HepG2 (cell line): ENCODE data around the gene FGF21. TPM values are rescaled to one million over a fixed set of nuclear protein-coding genes. Genes with fewer than 3 reads are reported as not detected.

Source experiments
- ATAC-seq: fragments of 200-7000 bp; cut with Tn5 transposase; 3 replicates; pipeline ENCODE4 v1.9.1; 2020; ENCODE audit warnings: mild to moderate bottlenecking, moderate library complexity
- BruUV-seq: library from RNA; stranded (reverse); fragments of 400-500 nt; replicated peaks from 2 replicates; lab custom pipeline; 2021; lab: Mats Ljungman, UMichigan
- CTCF ChIA-PET: fragments of 300-600 bp; formaldehyde crosslinking; extraction: SDS; loops from one replicate; lab custom pipeline; 2021; ENCODE audit warnings: low total read pairs, inconsistent platforms, low intra/inter-chr PET ratio; lab: Yijun Ruan, JAX
- POLR2A ChIA-PET: fragments of 350-600 bp; sonication (Branson Sonifier 250); formaldehyde crosslinking; loops from one replicate; lab custom pipeline; 2020; ENCODE audit warnings: antibody characterized with exemption, inconsistent platforms; lab: Yijun Ruan, JAX
- DNase-seq: peaks from one replicate; pipeline ENCODE4 v3.0.0-alpha.2; 2015; ENCODE audit warnings: low spot score
- FAIRE-seq: peaks from 3 replicates; lab custom pipeline; 2011; peaks lifted over from hg19 to GRCh38; lab: Jason Lieb, UNC
- H2AFZ ChIP-seq: one replicate; pipeline ENCODE4 v1.6.1; 2011; ENCODE audit warnings: low read length, inconsistent platforms
- H3K27ac ChIP-seq: fragments of 300-600 bp; 3 replicates; pipeline ENCODE4 v1.8.0; 2011; ENCODE audit warnings: mixed run types, mild to moderate bottlenecking, mixed read lengths, low read length, inconsistent platforms; ENCODE audit not compliant: insufficient read depth; ENCODE audit errors: extremely low read length
- H3K27me3 ChIP-seq, 2 experiments: fragments of 200-600 bp in 1 of 2; 2 replicates in 1 of 2; 3 replicates in 1 of 2; pipeline versions ENCODE4 v1.6.0 to v1.8.0; 2011; ENCODE audit warnings: low read length in 2 of 2, mild to moderate bottlenecking in 2 of 2, moderate library complexity in 2 of 2, inconsistent platforms in 1 of 2; ENCODE audit not compliant: insufficient read depth in 2 of 2, control insufficient read depth in 1 of 2
- H3K36me3 ChIP-seq, 2 experiments: fragments of 200-600 bp in 1 of 2; replicated peaks in 1 of 2; 2 replicates in 1 of 2; 3 replicates in 1 of 2; pipeline versions ENCODE4 v1.5.1 to v1.8.0; 2011; ENCODE audit warnings: low read length in 2 of 2, inconsistent platforms in 1 of 2; ENCODE audit not compliant: insufficient read depth in 2 of 2, control insufficient read depth in 1 of 2
- H3K4me1 ChIP-seq: 2 replicates; pipeline ENCODE4 v1.5.1; 2012; ENCODE audit warnings: low read length, inconsistent platforms; ENCODE audit not compliant: insufficient read depth
- H3K4me2 ChIP-seq: 2 replicates; pipeline ENCODE4 v1.6.0; 2011; ENCODE audit warnings: low read depth, low read length, inconsistent platforms
- H3K4me3 ChIP-seq, 3 experiments: fragments of 200-600 bp in 1 of 3; sonication (generic), shearing (Covaris generic) in 1 of 3; replicated peaks in 1 of 3; 2 replicates each; pipeline ENCODE4 v1.5.1; 2011 to 2016; ENCODE audit warnings: low read length in 3 of 3, inconsistent platforms in 2 of 3, low read depth in 2 of 3, mild to moderate bottlenecking in 2 of 3, control low read depth in 1 of 3, mixed read lengths in 1 of 3; ENCODE audit not compliant: insufficient read depth in 1 of 3
- H3K79me2 ChIP-seq: one replicate; pipeline ENCODE4 v1.6.1; 2011; ENCODE audit warnings: low read length, inconsistent platforms; ENCODE audit not compliant: insufficient read depth
- H3K9ac ChIP-seq: 2 replicates; pipeline ENCODE4 v1.6.0; 2011; ENCODE audit warnings: mild to moderate bottlenecking, low read depth, low read length, inconsistent platforms; ENCODE audit not compliant: insufficient read depth
- H3K9me3 ChIP-seq: 2 replicates; pipeline ENCODE4 v1.5.1; 2012; ENCODE audit warnings: mild to moderate bottlenecking, low read length
- H4K20me1 ChIP-seq: 2 replicates; pipeline ENCODE4 v1.6.0; 2011; ENCODE audit warnings: inconsistent platforms, mild to moderate bottlenecking, low read length, moderate library complexity; ENCODE audit not compliant: insufficient read depth
- EZH2 ChIP-seq: conservative IDR thresholded peaks from 2 replicates; pipeline ENCODE4 v1.6.1; 2012; ENCODE audit warnings: mild to moderate bottlenecking, low read depth, low read length, moderate library complexity
- FUBP1 ChIP-seq: sonication (generic); formaldehyde crosslinking; IDR thresholded peaks from 2 replicates; pipeline ENCODE4 v1.5.1; 2020; ENCODE audit warnings: missing genetic modification reagents, mild to moderate bottlenecking, borderline replicate concordance
- HMG20B ChIP-seq: conservative IDR thresholded peaks from 2 replicates; pipeline ENCODE4 v1.6.1; 2016; ENCODE audit warnings: missing genetic modification reagents, missing compliant biosample characterization
- KDM1A ChIP-seq: IDR thresholded peaks from 2 replicates; pipeline ENCODE4 v1.6.1; 2016; ENCODE audit warnings: missing compliant biosample characterization
- MTA3 ChIP-seq: sonication (generic); formaldehyde crosslinking; IDR thresholded peaks from 2 replicates; pipeline ENCODE4 v1.4.0; 2020; ENCODE audit warnings: missing genetic modification reagents
- POLR2A ChIP-seq, 2 experiments: IDR thresholded peaks; 2 replicates each; pipeline ENCODE4 v1.6.1; 2011; ENCODE audit warnings: low read depth in 2 of 2, low read length in 2 of 2, mild to moderate bottlenecking in 1 of 2, moderate library complexity in 1 of 2; ENCODE audit not compliant: insufficient read depth in 1 of 2
- SP4 ChIP-seq: sonication (generic); formaldehyde crosslinking; IDR thresholded peaks from 2 replicates; pipeline ENCODE4 v1.8.1; 2023; ENCODE audit warnings: mild to moderate bottlenecking, missing genetic modification reagents
- THAP11 ChIP-seq: IDR thresholded peaks from 2 replicates; pipeline ENCODE4 v1.6.1; 2016; ENCODE audit warnings: missing biosample characterization, missing genetic modification reagents
- ZBTB33 ChIP-seq: sonication (generic); formaldehyde crosslinking; IDR thresholded peaks from 2 replicates; pipeline ENCODE4 v1.4.0; 2020; ENCODE audit warnings: missing genetic modification reagents
- ZNF143 ChIP-seq: sonication (generic); formaldehyde crosslinking; IDR thresholded peaks from 2 replicates; pipeline ENCODE4 v1.4.0; 2020; ENCODE audit warnings: missing genetic modification reagents
- ZNF709 ChIP-seq: sonication (generic); formaldehyde crosslinking; IDR thresholded peaks from 2 replicates; pipeline ENCODE4 v1.5.0; 2020; ENCODE audit warnings: mild to moderate bottlenecking, missing genetic modification reagents
- WGBS: methylation state at CpG from one replicate; pipeline ENCODE4 v1.1.6; 2017; ENCODE audit warnings: low lambda C conversion rate; 5-methylcytosine and 5-hydroxymethylcytosine counted together
- in situ Hi-C: cut with HindIII; loops from 2 replicates; pipeline ENCODE4 v1.10.0; 2017; ENCODE audit warnings: low pct_unique_long_range_greater_than_20kb; ENCODE audit not compliant: extremely low pct_ligation_motif_present
- intact Hi-C: fragments of 100-400 bp; cut with micrococcal nuclease; formaldehyde crosslinking; loops from one replicate; pipeline ENCODE4 v1.10.0; 2022; ENCODE audit not compliant: unreplicated experiment
- polyA plus RNA-seq, 8 experiments: library from polyadenylated mRNA; depleted of rRNA in 3 of 8; stranded (reverse) in 7 of 8; unstranded in 1 of 8; fragments of >200 nt; fragmentation: Illumina TruSeq in 4 of 8; extraction: Trizol in 4 of 8; gene quantifications; 2 replicates each; pipeline versions ENCODE4 v1.2.1 to v1.2.3, GENCODE V29; 2011 to 2016; ENCODE audit warnings: low read depth in 4 of 8, missing spikeins in 1 of 8, mixed read lengths in 1 of 8; ENCODE audit not compliant: insufficient read depth in 1 of 8
- total RNA-seq, 5 experiments: library from RNA; depleted of rRNA; stranded (reverse); fragments of >200 nt; fragmentation: Illumina TruSeq; extraction: Trizol; gene quantifications; 2 replicates each; pipeline ENCODE4 v1.2.3, GENCODE V29; 2016; ENCODE audit warnings: low read depth in 1 of 5

The FGF21 gene
- total and polyA plus RNA-seq, 2 of the 13 experiments (the other 11 are each of a cell fraction or from before 2014, with no cell fraction given) = 0.17 TPM; not detected in 1

- Histone ChIP-seq H3K27ac (no peak overlapping the region), H3K79me2 (no peaks in the 10 kb centered on the region), H4K20me1 (no peaks in the 10 kb centered on the region), H3K27me3 (no peaks in the 10 kb centered on the region), H2AFZ (no peak overlapping the region)
- 85% methylated on average over 33 of the region's 38 CpGs for WGBS
- no peak for DNase-seq
- CTCF ChIA-PET = no interaction called here
- intact Hi-C loops = no loop called here
- peak; percentile 53; the same call in 1 of the 2 replicates for TF ChIP-seq ZNF143 (CRISPR knock-in tag)
- TF ChIP-seq KDM1A (CRISPR knock-in tag) = no peak
- TF ChIP-seq THAP11 (CRISPR knock-in tag) = peak; percentile 71
- TF ChIP-seq, all 625 proteins: peak for 2
- no peak for ATAC-seq
- FAIRE-seq = no peak
- Histone ChIP-seq H3K9me3 (no peaks in the 10 kb centered on the region), H3K36me3 (no peaks in the 10 kb centered on the region), H3K4me1 (peaks cover 19% of the 10 kb centered on the region), H3K9ac (no peak overlapping the region), H3K4me2 (no peak overlapping the region), H3K4me3 (no peak overlapping the region)
- BruUV-seq = no TSS peak
- POLR2A ChIA-PET = interaction anchor here (1.0 kb wide), 1 partner anchor 19 kb away, joined by 3 read pairs; no protein-coding TSS in a partner anchor
- in situ Hi-C loops = no loop called here
These were observed 20.2 kb upstream of the FGF21 start for GRCh38 chr19:48735031-48735615.

GRCh38 chr19:48737360-48737998 is 17.8 kb upstream of the FGF21 start:
- POLR2A ChIA-PET = interaction anchor here (1.4 to 2.1 kb wide), 5 partner anchors 13 to 135 kb away, joined by 3 to 40 read pairs (median 5); partner anchors contain the start of genes MAMSTR and PPP1R15A
- DNase-seq (no peak), ATAC-seq (no peak), FAIRE-seq (no peak)
- Histone ChIP-seq H3K4me1 (peaks cover 38% of the 10 kb centered on the region), H3K36me3 (no peaks in the 10 kb centered on the region), H3K4me3 (peak overlapping the region in 1 of 3 experiments; percentile 89; a peak in 1 of 6 replicates), H2AFZ (no peak overlapping the region), H3K79me2 (no peaks in the 10 kb centered on the region), H3K9ac (no peak overlapping the region), H3K27ac (peak overlapping the region; percentile 94), H3K9me3 (no peaks in the 10 kb centered on the region), H3K27me3 (peaks cover 0 to 1% of the 10 kb centered on the region in 2 experiments; a peak in 1 of 5 replicates), H3K4me2 (peak overlapping the region; percentile 98), H4K20me1 (no peaks in the 10 kb centered on the region)
- BruUV-seq = no TSS peak
- CTCF ChIA-PET = no interaction called here
- TF ChIP-seq ZNF709 (CRISPR knock-in tag) (no peak), HMG20B (CRISPR knock-in tag) (no peak), EZH2 (no peak), SP4 (0 out of 2 replicates have a peak, but pooled peaks have one; percentile 20), ZBTB33 (CRISPR knock-in tag) (peak; percentile 35; the same call in 1 of the 2 replicates), MTA3 (no peak), FUBP1 (no peak), POLR2A (IDR thresholded peaks at IDR 0.05; ENCODE audit: insufficient read depth in 1 of 2, low read depth in 2 of 2, low read length in 2 of 2) (no peak)
- 56% methylated on average over 22 of the region's 22 CpGs for WGBS
- intact Hi-C loops (no loop called here), in situ Hi-C loops (no loop called here)
